Smooth muscle cell of the pulmonary artery (primary cell): ENCODE results near the gene DAND5. TPM values are rescaled to one million over a fixed set of nuclear protein-coding genes. Genes with fewer than 3 reads are reported as not detected.

Experiments
- total RNA-seq: library from RNA; depleted of rRNA; stranded (reverse); fragments of >200 nt; gene quantifications from 2 replicates; pipeline ENCODE4 v1.2.3, GENCODE V29; 2014

DAND5 gene
- total RNA-seq = 0.07 and 0.13 TPM in 2 replicates

GRCh38 chr19:12969292-12969988 lies at the start of gene DAND5:
Gene DAND5, plus strand, starts transcription at chr19:12969576. Its CDS starts 85 bp downstream, at chr19:12969661.

GRCh38 chr19:12933287-12934072 lies 35.9 kb upstream of the DAND5 start, which contains the start of gene FARSA:
Gene FARSA, minus strand, starts transcription at chr19:12933711. Its CDS starts 15 bp downstream, at chr19:12933696.

GRCh38 chr19:12937927-12938778 lies 31.2 kb upstream of the DAND5 start, which contains the start of gene CALR:
Gene CALR, plus strand, starts transcription at chr19:12938609. Its CDS starts 71 bp downstream, at chr19:12938680.

GRCh38 chr19:12945479-12946091 lies 23.8 kb upstream of the DAND5 start, which contains the start of gene RAD23A:
Gene RAD23A, plus strand, starts transcription at chr19:12945862. Its CDS starts 87 bp downstream, at chr19:12945949.

GRCh38 chr19:12956446-12957388 lies 12.7 kb upstream of the DAND5 start, which contains the start of gene GADD45GIP1:
Gene GADD45GIP1, minus strand, starts transcription at chr19:12957223. Its CDS starts 11 bp downstream, at chr19:12957212.

GRCh38 chr19:12994701-12995595 lies 25.6 kb downstream of the DAND5 start, which contains the start of gene NFIX:
Gene NFIX, plus strand, starts transcription at chr19:12995475. Its CDS starts 363 bp downstream, at chr19:12995838.

Other genes starting within 250 kb of the DAND5 start
- gene TNPO2, start 245.6 kb upstream of the DAND5 start, total RNA-seq = 50.6 and 71.6 TPM in 2 replicates
- gene TRIR, start 234.9 kb upstream of the DAND5 start, total RNA-seq = 78.1 and 93.8 TPM in 2 replicates
- 61.8 and 67.5 TPM in 2 replicates for gene GET3, start 232.1 kb upstream of the DAND5 start, total RNA-seq
- not detected in 2 replicates for gene BEST2, start 217.8 kb upstream of the DAND5 start, total RNA-seq
- gene HOOK2, start 194.0 kb upstream of the DAND5 start, total RNA-seq = 18.5 and 26.7 TPM in 2 replicates
- 77.3 and 101 TPM in 2 replicates for gene JUNB, start 178.1 kb upstream of the DAND5 start, total RNA-seq
- 188 and 217 TPM in 2 replicates for gene PRDX2, start 167.8 kb upstream of the DAND5 start, total RNA-seq
- 0.13 TPM in 1 of 2 replicates, not detected in the other for gene THSD8, start 167.5 kb upstream of the DAND5 start, total RNA-seq
- gene RNASEH2A, start 163.0 kb upstream of the DAND5 start, total RNA-seq = 8.8 and 9.9 TPM in 2 replicates
- gene RTBDN, start 135.0 kb upstream of the DAND5 start, total RNA-seq = not detected in 2 replicates
- gene MAST1, start 131.1 kb upstream of the DAND5 start, total RNA-seq = 0.07 and 0.36 TPM in 2 replicates
- 40.5 and 57.0 TPM in 2 replicates for gene DNASE2, start 88.1 kb upstream of the DAND5 start, total RNA-seq
- not detected in 2 replicates for gene KLF1, start 82.4 kb upstream of the DAND5 start, total RNA-seq
- 16.0 and 23.4 TPM in 2 replicates for gene GCDH, start 78.4 kb upstream of the DAND5 start, total RNA-seq
- gene SYCE2, start 50.3 kb upstream of the DAND5 start, total RNA-seq = 0.07 and 0.23 TPM in 2 replicates
- 71.0 and 86.5 TPM in 2 replicates for gene FARSA, start 35.9 kb upstream of the DAND5 start, total RNA-seq
- 1,777 and 1,839 TPM in 2 replicates for gene CALR, start 31.0 kb upstream of the DAND5 start, total RNA-seq
- gene RAD23A, start 23.7 kb upstream of the DAND5 start, total RNA-seq = 108 and 160 TPM in 2 replicates
- 9.5 and 12.9 TPM in 2 replicates for gene GADD45GIP1, start 12.4 kb upstream of the DAND5 start, total RNA-seq
- 125 and 151 TPM in 2 replicates for gene NFIX, start 25.9 kb downstream of the DAND5 start, total RNA-seq
- 0.91 and 1.3 TPM in 2 replicates for gene LYL1, start 133.3 kb downstream of the DAND5 start, total RNA-seq
- 26.5 and 39.4 TPM in 2 replicates for gene TRMT1, start 147.2 kb downstream of the DAND5 start, total RNA-seq
- gene NACC1, start 148.7 kb downstream of the DAND5 start, total RNA-seq = 67.1 and 96.6 TPM in 2 replicates
- 35.2 and 42.2 TPM in 2 replicates for gene STX10, start 180.8 kb downstream of the DAND5 start, total RNA-seq
- gene IER2, start 180.8 kb downstream of the DAND5 start, total RNA-seq = 13.2 and 25.9 TPM in 2 replicates